Measurements from ENCODE around the gene GK. TPM values are rescaled to one million over a fixed set of nuclear protein-coding genes. Genes with fewer than 3 reads are reported as not detected.

The GK gene
- total RNA-seq, 1 experiment from 2014 or later = 9.8 TPM

DNA sequence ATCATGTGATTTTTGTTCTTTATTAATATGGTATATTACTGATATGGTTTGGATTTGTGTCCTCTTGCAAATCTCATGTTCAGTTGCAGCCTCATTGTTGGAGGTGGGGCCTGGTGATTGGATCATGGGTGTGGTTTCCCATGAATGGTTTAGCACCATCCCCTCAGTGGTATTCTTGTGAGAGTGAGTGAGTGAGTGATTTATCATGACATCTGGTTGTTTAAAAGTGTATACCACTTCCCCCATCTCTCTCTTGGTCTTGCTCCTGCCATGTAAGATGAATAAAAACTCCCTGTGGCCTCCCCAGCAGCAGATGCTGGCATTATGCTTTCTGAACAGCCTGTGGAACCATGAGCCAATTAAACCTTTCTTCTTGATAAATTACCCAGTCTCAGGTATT is 124.4 kb downstream of the GK start:
- H3K27me3 ChIP-seq (ENCODE audit: insufficient read depth, low read length) = no peaks in the 10 kb centered on the region
- no peak overlapping the region for H3K23ac ChIP-seq (ENCODE audit: insufficient read length, low read depth, low read length)

More for the DNA sequence above, 124.4 kb downstream of the GK start:
- Histone ChIP-seq H4K5ac (ENCODE audit: insufficient read length, low read depth, low read length) (no peak overlapping the region), H2BK12ac (ENCODE audit: insufficient read length, low read depth, low read length) (no peak overlapping the region), H2AFZ (ENCODE audit: low read length) (no peak overlapping the region), H3K4ac (ENCODE audit: low read depth, low read length) (no peak overlapping the region), H3T11ph (ENCODE audit: low read length) (no peak overlapping the region), H4K91ac (ENCODE audit: insufficient read length, low read depth, low read length) (no peak overlapping the region), H3K79me2 (ENCODE audit: insufficient read depth, low read length) (no peaks in the 10 kb centered on the region), H4K8ac (replicated peaks; ENCODE audit: insufficient read length, low read depth, low read length) (no peak overlapping the region), H2BK15ac (ENCODE audit: low read depth, low read length) (no peak overlapping the region), H3K4me2 (ENCODE audit: insufficient read depth, insufficient read length, low read length) (no peak overlapping the region), H3K18ac (ENCODE audit: insufficient read length, low read depth, low read length) (no peak overlapping the region), H3K14ac (ENCODE audit: insufficient read depth, low read length) (no peak overlapping the region), H2AK5ac (ENCODE audit: insufficient read length, low read length) (no peak overlapping the region), H4K20me1 (ENCODE audit: control insufficient read depth, insufficient read depth, insufficient read length) (no peaks in the 10 kb centered on the region), H3K79me1 (ENCODE audit: insufficient read depth, low read depth, low read length, poor library complexity, severe bottlenecking) (no peaks in the 10 kb centered on the region), H3K27ac (ENCODE audit: insufficient read length, low read depth, low read length) (no peak overlapping the region), H3K23me2 (ENCODE audit: insufficient read length, low read depth, low read length, poor library complexity, severe bottlenecking) (no peaks in the 10 kb centered on the region), H2BK20ac (ENCODE audit: low read depth, low read length, poor library complexity, severe bottlenecking) (no peak overlapping the region), H3K9me3 (ENCODE audit: control insufficient read depth, low read depth, low read length) (no peaks in the 10 kb centered on the region), H3K4me1 (ENCODE audit: insufficient read depth, low read length) (no peaks in the 10 kb centered on the region; the same call in 1 of the 2 replicates), H3K9ac (ENCODE audit: extremely low read depth, insufficient read length, low read length) (no peak overlapping the region), H3K56ac (ENCODE audit: insufficient read length, low read depth, low read length) (no peak overlapping the region), H2BK120ac (ENCODE audit: low read depth, low read length, poor library complexity, severe bottlenecking) (no peak overlapping the region), H2BK5ac (ENCODE audit: insufficient read length, low read length) (no peak overlapping the region)
- H3K27ac Mint-ChIP-seq = no peak overlapping the region
- H3K27me3 Mint-ChIP-seq (ENCODE audit: low read depth) = no peaks in the 10 kb centered on the region
- no peak for DNase-seq
- TF ChIP-seq, protein P1, sequence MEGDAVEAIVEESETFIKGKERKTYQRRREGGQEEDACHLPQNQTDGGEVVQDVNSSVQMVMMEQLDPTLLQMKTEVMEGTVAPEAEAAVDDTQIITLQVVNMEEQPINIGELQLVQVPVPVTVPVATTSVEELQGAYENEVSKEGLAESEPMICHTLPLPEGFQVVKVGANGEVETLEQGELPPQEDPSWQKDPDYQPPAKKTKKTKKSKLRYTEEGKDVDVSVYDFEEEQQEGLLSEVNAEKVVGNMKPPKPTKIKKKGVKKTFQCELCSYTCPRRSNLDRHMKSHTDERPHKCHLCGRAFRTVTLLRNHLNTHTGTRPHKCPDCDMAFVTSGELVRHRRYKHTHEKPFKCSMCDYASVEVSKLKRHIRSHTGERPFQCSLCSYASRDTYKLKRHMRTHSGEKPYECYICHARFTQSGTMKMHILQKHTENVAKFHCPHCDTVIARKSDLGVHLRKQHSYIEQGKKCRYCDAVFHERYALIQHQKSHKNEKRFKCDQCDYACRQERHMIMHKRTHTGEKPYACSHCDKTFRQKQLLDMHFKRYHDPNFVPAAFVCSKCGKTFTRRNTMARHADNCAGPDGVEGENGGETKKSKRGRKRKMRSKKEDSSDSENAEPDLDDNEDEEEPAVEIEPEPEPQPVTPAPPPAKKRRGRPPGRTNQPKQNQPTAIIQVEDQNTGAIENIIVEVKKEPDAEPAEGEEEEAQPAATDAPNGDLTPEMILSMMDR (conservative IDR thresholded peaks at IDR 0.05) = no peak
- peaks cover 13 to 14% of the 10 kb centered on the region in 2 experiments; a peak in 3 of 4 replicates for H3K4me1 Mint-ChIP-seq
- H3K9me3 Mint-ChIP-seq = peaks cover 54 to 62% of the 10 kb centered on the region in 2 experiments
- H3K36me3 Mint-ChIP-seq (ENCODE audit: insufficient read depth in 1 of 3, low read depth in 3 of 3) = peaks cover 2 to 10% (median 7%) of the 10 kb centered on the region in 3 experiments; a peak in 5 of 7 replicates
- H3K4me3 Mint-ChIP-seq = no peak overlapping the region
